Measurements from ENCODE around the gene ZNF214.
A peak's percentile ranks its signal among the peaks of the same experiment; 100 is the strongest.
"Not testable (repeated sequence)": the region's sequence is repeated elsewhere in the genome, so short reads cannot be mapped to it uniquely, and the experiment has no call there.

ZNF214 gene

DNA sequence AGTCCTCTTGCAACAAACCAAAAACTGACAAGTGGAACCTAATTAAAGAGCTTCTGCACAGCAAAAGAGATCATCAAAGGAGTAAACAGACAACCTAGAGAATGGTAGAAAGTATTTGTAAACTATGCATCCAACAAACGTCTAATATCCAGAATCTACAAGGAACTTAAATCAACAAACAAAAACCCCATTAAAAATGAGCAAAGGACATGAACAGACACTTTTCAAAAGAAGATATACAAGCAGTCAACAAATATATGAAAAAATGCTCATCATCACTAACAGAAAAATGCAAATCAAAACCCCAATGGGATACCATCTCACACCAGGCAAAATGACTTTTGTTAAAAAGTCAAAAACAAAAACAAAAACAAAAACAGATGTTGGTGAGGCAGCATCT lies 33.7 kb downstream of the ZNF214 start:
- DNase-seq = no peak

DNA sequence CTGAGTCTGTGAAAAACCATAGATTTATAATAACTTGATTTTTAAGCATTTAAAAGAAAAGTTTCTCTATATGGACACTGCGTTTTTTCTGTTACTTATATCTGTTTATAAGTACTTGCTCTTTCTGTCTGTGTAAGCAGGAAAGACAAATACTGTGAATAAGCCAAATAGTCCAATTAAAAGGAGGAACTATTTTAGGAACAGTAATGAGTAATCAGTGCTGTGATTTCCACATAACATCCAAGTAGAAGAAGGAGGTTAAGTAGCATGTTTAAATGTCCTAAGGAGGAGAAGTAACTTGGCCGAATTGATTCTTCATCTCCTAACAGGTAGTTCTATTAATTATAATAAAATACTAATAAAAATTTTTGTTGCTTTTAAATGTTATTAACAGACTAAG lies 40.8 kb downstream of the ZNF214 start:
- no peak for DNase-seq

DNA sequence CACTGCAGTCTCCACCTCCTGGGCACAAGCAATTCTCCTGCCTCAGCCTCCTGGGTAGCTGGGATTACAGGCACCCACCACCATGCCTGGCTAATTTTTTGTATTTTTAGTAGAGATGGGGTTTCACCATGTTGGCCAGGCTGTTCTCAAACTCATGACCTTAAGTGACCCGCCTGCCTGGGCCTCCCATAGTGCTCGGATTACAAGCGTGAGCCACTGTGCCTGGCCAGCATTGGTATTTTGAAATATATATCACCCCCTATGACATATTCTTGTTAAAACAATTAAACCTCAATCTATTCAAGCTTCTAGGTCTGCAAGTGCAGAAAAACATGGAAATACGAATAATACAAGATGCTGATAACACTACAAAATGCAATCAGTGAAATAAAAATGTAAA lies 50.3 kb downstream of the ZNF214 start:
- DNase-seq = not testable (repeated sequence)

DNA sequence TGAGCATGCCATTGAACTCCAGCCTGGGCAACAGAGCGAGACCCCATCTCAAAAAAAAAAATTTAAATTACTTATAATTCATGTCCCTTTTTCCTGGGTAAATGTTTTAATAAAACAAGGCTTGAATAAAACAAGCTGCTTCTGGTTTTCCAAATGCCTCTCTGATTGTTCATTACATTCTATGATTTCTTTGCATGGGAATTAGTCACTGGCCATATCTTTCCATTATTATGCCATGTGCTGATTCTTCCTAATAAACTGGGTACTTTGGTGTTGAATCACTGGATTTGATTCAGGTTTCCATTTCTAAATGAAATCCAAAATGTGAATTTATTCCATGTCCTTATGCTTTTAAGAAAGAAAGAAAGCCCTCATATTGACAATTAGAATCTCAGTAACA lies 51.3 kb downstream of the ZNF214 start:
- peak; percentile 33 for DNase-seq

DNA sequence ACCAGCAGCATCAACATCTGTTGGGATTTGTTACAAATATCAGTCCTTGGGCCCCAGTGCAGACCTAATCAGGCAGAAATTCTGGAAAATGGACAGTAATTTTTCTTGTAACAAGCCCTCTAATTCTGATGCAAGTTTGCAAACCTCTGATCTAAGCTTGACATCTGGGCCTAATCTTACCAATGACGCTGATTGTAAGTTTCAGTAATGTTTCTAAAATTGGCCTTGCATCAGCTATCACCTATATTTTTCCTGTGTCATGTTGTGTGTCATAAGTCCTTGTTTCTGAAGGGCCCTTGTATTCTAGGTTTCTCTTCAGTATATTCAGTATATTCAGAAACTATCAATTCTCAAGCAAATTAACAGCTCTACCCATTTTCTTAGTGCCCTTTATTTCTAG lies 57.5 kb downstream of the ZNF214 start:
- no peak for DNase-seq

DNA sequence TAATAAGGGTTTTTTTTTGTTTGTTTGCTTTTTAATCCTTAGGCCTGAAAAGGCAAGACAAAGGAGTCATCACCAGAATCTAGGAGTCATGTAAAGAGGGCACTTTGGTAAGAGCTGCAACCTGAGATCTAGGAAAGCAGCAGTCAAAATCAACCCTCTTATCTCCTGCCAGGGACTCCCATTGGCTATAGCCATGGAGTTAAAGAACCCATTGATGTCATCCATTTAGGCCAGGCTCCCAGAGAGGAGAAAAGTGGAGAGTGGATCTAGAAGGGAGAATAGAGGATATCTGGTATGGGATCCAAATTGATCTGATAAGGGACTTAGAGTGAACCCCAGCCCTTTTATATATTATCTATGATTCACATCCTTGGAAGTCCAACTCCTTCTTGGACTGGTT lies 58.0 kb downstream of the ZNF214 start:
- no peak for DNase-seq

DNA sequence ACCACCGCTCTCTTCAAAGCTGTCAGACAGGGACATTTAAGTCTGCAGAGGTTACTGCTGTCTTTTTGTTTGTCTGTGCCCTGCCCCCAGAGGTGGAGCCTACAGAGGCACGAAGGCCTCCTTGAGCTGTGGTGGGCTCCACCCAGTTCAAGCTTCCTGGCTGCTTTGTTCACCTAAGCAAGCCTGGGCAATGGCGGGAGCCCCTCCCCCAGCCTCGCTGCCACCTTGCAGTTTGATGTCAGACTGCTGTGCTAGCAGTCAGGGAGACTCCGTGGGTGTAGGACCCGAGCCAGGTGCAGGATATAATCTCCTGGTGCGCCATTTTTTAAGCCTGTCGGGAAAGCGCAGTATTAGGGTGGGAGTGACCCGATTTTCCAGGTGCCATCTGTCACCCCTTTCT lies 65.9 kb downstream of the ZNF214 start:
- DNase-seq = not testable (repeated sequence)

Measured in fibroblast of skin of scalp (primary cell).